ENCODE data around the gene UNC45B.

Gene UNC45B

GRCh38 chr17:35162755-35163154 lies 15.1 kb downstream of the UNC45B start:
- TF ChIP-seq FOXP2 (optimal IDR thresholded peaks at IDR 0.05; ENCODE audit: control extremely low read depth, extremely low read length, insufficient read depth) (no peak), EZH2 (IDR thresholded peaks at IDR 0.05) (no peak), POLR2AphosphoS5 (IDR thresholded peaks at IDR 0.05; ENCODE audit: borderline replicate concordance, low read depth, low read length) (no peak)
- no peak overlapping the region for H3K4me3 ChIP-seq
- no peaks in the 10 kb centered on the region for H3K9me3 ChIP-seq (ENCODE audit: low read depth, low read length)
- DNase-seq (ENCODE audit: low read depth, low spot score): no peak
- H3K9ac ChIP-seq (ENCODE audit: insufficient read length): no peak overlapping the region
- no peak overlapping the region for H3K27ac ChIP-seq
- no peaks in the 10 kb centered on the region for H3K36me3 ChIP-seq (ENCODE audit: insufficient read depth, low read length)

GRCh38 chr17:35163886-35164285 lies 16.3 kb downstream of the UNC45B start:
- TF ChIP-seq POLR2AphosphoS5 (IDR thresholded peaks at IDR 0.05; ENCODE audit: borderline replicate concordance, low read depth, low read length): no peak
- no peak for TF ChIP-seq FOXP2 (optimal IDR thresholded peaks at IDR 0.05; ENCODE audit: control extremely low read depth, extremely low read length, insufficient read depth)
- TF ChIP-seq EZH2 (IDR thresholded peaks at IDR 0.05): no peak
- Histone ChIP-seq H3K36me3 (ENCODE audit: insufficient read depth, low read length) (no peaks in the 10 kb centered on the region), H3K27ac (no peak overlapping the region), H3K9me3 (ENCODE audit: low read depth, low read length) (no peaks in the 10 kb centered on the region), H3K4me3 (no peak overlapping the region), H3K9ac (ENCODE audit: insufficient read length) (no peak overlapping the region)
- DNase-seq (ENCODE audit: low read depth, low spot score): no peak

- Histone ChIP-seq H3K9me3 (ENCODE audit: low read depth, low read length) (no peaks in the 10 kb centered on the region), H3K9ac (ENCODE audit: insufficient read length) (no peak overlapping the region), H3K36me3 (ENCODE audit: insufficient read depth, low read length) (no peaks in the 10 kb centered on the region), H3K27ac (no peak overlapping the region), H3K4me3 (no peak overlapping the region)
- TF ChIP-seq EZH2 (IDR thresholded peaks at IDR 0.05): no peak
- no peak for TF ChIP-seq FOXP2 (optimal IDR thresholded peaks at IDR 0.05; ENCODE audit: control extremely low read depth, extremely low read length, insufficient read depth)
- TF ChIP-seq POLR2AphosphoS5 (IDR thresholded peaks at IDR 0.05; ENCODE audit: borderline replicate concordance, low read depth, low read length): no peak
- no peak for DNase-seq (ENCODE audit: low read depth, low spot score)
Observed at GRCh38 chr17:35164716-35165115, 17.1 kb downstream of the UNC45B start.

GRCh38 chr17:35166526-35166925 lies 18.9 kb downstream of the UNC45B start:
- no peak for TF ChIP-seq FOXP2 (optimal IDR thresholded peaks at IDR 0.05; ENCODE audit: control extremely low read depth, extremely low read length, insufficient read depth)
- TF ChIP-seq POLR2AphosphoS5 (IDR thresholded peaks at IDR 0.05; ENCODE audit: borderline replicate concordance, low read depth, low read length): no peak
- no peak for TF ChIP-seq EZH2 (IDR thresholded peaks at IDR 0.05)

GRCh38 chr17:35167046-35167445 lies 19.4 kb downstream of the UNC45B start:
- TF ChIP-seq POLR2AphosphoS5 (IDR thresholded peaks at IDR 0.05; ENCODE audit: borderline replicate concordance, low read depth, low read length): no peak
- no peaks in the 10 kb centered on the region for H3K36me3 ChIP-seq (ENCODE audit: insufficient read depth, low read length)
- H3K9ac ChIP-seq (ENCODE audit: insufficient read length): no peak overlapping the region
- no peak overlapping the region for H3K27ac ChIP-seq
- H3K9me3 ChIP-seq (ENCODE audit: low read depth, low read length): no peaks in the 10 kb centered on the region
- H3K4me3 ChIP-seq: no peak overlapping the region
- no peak for DNase-seq (ENCODE audit: low read depth, low spot score)

More at GRCh38 chr17:35166526-35166925, 18.9 kb downstream of the UNC45B start:
- no peak overlapping the region for H3K4me3 ChIP-seq
- no peaks in the 10 kb centered on the region for H3K9me3 ChIP-seq (ENCODE audit: low read depth, low read length)
- H3K27ac ChIP-seq: no peak overlapping the region
- no peak for DNase-seq (ENCODE audit: low read depth, low spot score)
- no peak overlapping the region for H3K9ac ChIP-seq (ENCODE audit: insufficient read length)
- H3K36me3 ChIP-seq (ENCODE audit: insufficient read depth, low read length): no peaks in the 10 kb centered on the region

- TF ChIP-seq EZH2 (IDR thresholded peaks at IDR 0.05) (no peak), FOXP2 (optimal IDR thresholded peaks at IDR 0.05; ENCODE audit: control extremely low read depth, extremely low read length, insufficient read depth) (no peak), POLR2AphosphoS5 (IDR thresholded peaks at IDR 0.05; ENCODE audit: borderline replicate concordance, low read depth, low read length) (no peak)
Observed at GRCh38 chr17:35167666-35168065, 20.0 kb downstream of the UNC45B start.

GRCh38 chr17:35169835-35170363 lies 22.3 kb downstream of the UNC45B start:
- no peak overlapping the region for H3K4me3 ChIP-seq
- H3K27ac ChIP-seq: no peak overlapping the region
- TF ChIP-seq FOXP2 (optimal IDR thresholded peaks at IDR 0.05; ENCODE audit: control extremely low read depth, extremely low read length, insufficient read depth): no peak
- TF ChIP-seq EZH2 (IDR thresholded peaks at IDR 0.05): no peak
- TF ChIP-seq POLR2AphosphoS5 (IDR thresholded peaks at IDR 0.05; ENCODE audit: borderline replicate concordance, low read depth, low read length): no peak
- no peaks in the 10 kb centered on the region for H3K36me3 ChIP-seq (ENCODE audit: insufficient read depth, low read length)
- H3K9ac ChIP-seq (ENCODE audit: insufficient read length): no peak overlapping the region
- no peak for DNase-seq (ENCODE audit: low read depth, low spot score)
- H3K9me3 ChIP-seq (ENCODE audit: low read depth, low read length): no peaks in the 10 kb centered on the region

More at GRCh38 chr17:35167666-35168065, 20.0 kb downstream of the UNC45B start:
- no peak overlapping the region for H3K27ac ChIP-seq
- no peak for DNase-seq (ENCODE audit: low read depth, low spot score)
- no peak overlapping the region for H3K9ac ChIP-seq (ENCODE audit: insufficient read length)
- no peaks in the 10 kb centered on the region for H3K36me3 ChIP-seq (ENCODE audit: insufficient read depth, low read length)
- H3K4me3 ChIP-seq: no peak overlapping the region
- H3K9me3 ChIP-seq (ENCODE audit: low read depth, low read length): no peaks in the 10 kb centered on the region

GRCh38 chr17:35170968-35171771 lies 23.6 kb downstream of the UNC45B start:
- no peak overlapping the region for H3K9ac ChIP-seq (ENCODE audit: insufficient read length)
- H3K9me3 ChIP-seq (ENCODE audit: low read depth, low read length): no peaks in the 10 kb centered on the region
- DNase-seq (ENCODE audit: low read depth, low spot score): no peak
- TF ChIP-seq EZH2 (IDR thresholded peaks at IDR 0.05) (no peak), POLR2AphosphoS5 (IDR thresholded peaks at IDR 0.05; ENCODE audit: borderline replicate concordance, low read depth, low read length) (no peak), FOXP2 (optimal IDR thresholded peaks at IDR 0.05; ENCODE audit: control extremely low read depth, extremely low read length, insufficient read depth) (no peak)
- H3K36me3 ChIP-seq (ENCODE audit: insufficient read depth, low read length): no peaks in the 10 kb centered on the region
- no peak overlapping the region for H3K4me3 ChIP-seq
- no peak overlapping the region for H3K27ac ChIP-seq
